ENCODE results near the gene GXYLT2. TPM values are rescaled to one million over a fixed set of nuclear protein-coding genes. Genes with fewer than 3 reads are reported as not detected.

Gene GXYLT2
- polyA plus RNA-seq, 1 experiment, result 42.5 TPM

DNA sequence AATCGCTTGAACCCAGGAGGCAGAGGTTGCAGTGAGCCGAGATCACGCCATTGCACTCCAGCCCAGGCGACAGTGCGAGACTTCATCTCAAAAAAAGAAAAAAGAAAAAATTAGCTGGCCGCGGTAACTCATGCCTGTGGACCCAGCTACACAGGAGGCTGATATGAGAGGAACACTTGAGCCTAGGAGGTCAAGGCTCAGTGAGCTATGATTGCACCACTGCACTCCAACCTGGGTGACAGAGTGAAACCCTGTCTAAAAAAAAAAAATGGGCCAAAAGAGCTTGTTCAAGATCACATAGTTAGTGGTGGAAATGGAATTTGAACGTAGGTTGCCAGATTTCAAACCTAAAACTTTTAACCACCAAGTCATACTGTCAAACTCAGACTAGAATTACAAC is 62.5 kb downstream of the GXYLT2 start:
- H3K27ac ChIP-seq (ENCODE audit: low read depth, low read length), result no peak overlapping the region
- TF ChIP-seq, protein P1, sequence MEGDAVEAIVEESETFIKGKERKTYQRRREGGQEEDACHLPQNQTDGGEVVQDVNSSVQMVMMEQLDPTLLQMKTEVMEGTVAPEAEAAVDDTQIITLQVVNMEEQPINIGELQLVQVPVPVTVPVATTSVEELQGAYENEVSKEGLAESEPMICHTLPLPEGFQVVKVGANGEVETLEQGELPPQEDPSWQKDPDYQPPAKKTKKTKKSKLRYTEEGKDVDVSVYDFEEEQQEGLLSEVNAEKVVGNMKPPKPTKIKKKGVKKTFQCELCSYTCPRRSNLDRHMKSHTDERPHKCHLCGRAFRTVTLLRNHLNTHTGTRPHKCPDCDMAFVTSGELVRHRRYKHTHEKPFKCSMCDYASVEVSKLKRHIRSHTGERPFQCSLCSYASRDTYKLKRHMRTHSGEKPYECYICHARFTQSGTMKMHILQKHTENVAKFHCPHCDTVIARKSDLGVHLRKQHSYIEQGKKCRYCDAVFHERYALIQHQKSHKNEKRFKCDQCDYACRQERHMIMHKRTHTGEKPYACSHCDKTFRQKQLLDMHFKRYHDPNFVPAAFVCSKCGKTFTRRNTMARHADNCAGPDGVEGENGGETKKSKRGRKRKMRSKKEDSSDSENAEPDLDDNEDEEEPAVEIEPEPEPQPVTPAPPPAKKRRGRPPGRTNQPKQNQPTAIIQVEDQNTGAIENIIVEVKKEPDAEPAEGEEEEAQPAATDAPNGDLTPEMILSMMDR (IDR thresholded peaks at IDR 0.05; ENCODE audit: low read depth, low read length), result no peak
- no peak overlapping the region for H3K4me3 ChIP-seq (ENCODE audit: low read depth, low read length)
- ChIA-PET POLR2A (no interaction called here), CTCF (no interaction called here)
- H3K27me3 ChIP-seq (ENCODE audit: control insufficient read depth, insufficient read depth, low read length), result no peaks in the 10 kb centered on the region
- H3K9me3 ChIP-seq (ENCODE audit: control insufficient read depth, insufficient read depth, low read length), result 0 out of 2 replicates have a peak, but pooled peaks cover 3% of the 10 kb centered on the region
- no peak for DNase-seq (ENCODE audit: low read depth, low spot score)

DNA sequence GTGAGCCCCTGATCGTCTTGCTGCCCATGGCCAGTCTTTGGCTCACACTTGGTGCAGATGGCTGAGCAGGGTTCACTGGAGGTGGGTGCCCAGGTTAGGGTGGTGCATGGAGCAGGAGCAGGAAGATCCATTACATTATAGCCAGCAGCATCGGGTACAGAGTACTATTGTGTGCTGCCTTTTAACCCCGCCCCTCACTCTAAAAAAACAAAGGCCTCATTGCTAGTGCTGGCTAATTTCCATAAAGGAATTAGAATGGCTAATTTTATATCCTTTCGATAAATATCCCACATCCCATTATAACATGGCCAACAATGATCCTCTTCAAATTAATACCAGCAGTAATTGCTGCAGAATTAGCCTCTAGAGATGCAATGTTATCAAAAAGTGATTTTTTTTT is 63.0 kb downstream of the GXYLT2 start:
- no peak overlapping the region for H3K4me3 ChIP-seq (ENCODE audit: low read depth, low read length)
- TF ChIP-seq, protein P1 (IDR thresholded peaks at IDR 0.05; ENCODE audit: low read depth, low read length), result no peak
- no peak for DNase-seq (ENCODE audit: low read depth, low spot score)
- no peak overlapping the region for H3K27ac ChIP-seq (ENCODE audit: low read depth, low read length)
- H3K9me3 ChIP-seq (ENCODE audit: control insufficient read depth, insufficient read depth, low read length), result 0 out of 2 replicates have a peak, but pooled peaks cover 3% of the 10 kb centered on the region
- CTCF ChIA-PET, result no interaction called here
- POLR2A ChIA-PET, result no interaction called here
- H3K27me3 ChIP-seq (ENCODE audit: control insufficient read depth, insufficient read depth, low read length), result no peaks in the 10 kb centered on the region

DNA sequence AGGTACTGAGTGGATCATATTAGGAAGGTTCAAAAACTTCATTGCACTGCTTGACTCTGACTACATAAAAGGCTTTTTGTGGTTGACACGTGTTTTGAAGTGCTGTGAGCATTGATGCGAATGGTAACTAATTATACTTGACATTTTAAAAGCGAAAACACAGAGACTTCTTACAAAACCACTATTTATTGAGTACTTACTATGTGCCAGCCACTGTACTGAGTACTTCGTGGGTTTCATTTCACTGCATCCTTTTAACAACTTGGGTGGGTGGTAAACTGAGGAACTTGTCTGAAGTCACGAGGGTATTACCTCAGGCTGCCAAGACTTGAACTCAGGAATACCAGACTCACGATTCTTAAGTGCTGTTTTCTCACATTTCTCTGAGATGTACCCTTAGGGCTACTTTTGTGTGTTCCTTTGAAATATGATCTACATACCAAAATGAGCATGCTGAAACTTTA is 63.4 kb downstream of the GXYLT2 start:
- Histone ChIP-seq H3K9me3 (ENCODE audit: control insufficient read depth, insufficient read depth, low read length) (0 out of 2 replicates have a peak, but pooled peaks cover 3% of the 10 kb centered on the region), H3K27ac (ENCODE audit: low read depth, low read length) (no peak overlapping the region), H3K27me3 (ENCODE audit: control insufficient read depth, insufficient read depth, low read length) (no peaks in the 10 kb centered on the region), H3K4me3 (ENCODE audit: low read depth, low read length) (no peak overlapping the region)
- ChIA-PET CTCF (no interaction called here), POLR2A (no interaction called here)
- TF ChIP-seq, protein P1 (IDR thresholded peaks at IDR 0.05; ENCODE audit: low read depth, low read length), result no peak
- no peak for DNase-seq (ENCODE audit: low read depth, low spot score)

DNA sequence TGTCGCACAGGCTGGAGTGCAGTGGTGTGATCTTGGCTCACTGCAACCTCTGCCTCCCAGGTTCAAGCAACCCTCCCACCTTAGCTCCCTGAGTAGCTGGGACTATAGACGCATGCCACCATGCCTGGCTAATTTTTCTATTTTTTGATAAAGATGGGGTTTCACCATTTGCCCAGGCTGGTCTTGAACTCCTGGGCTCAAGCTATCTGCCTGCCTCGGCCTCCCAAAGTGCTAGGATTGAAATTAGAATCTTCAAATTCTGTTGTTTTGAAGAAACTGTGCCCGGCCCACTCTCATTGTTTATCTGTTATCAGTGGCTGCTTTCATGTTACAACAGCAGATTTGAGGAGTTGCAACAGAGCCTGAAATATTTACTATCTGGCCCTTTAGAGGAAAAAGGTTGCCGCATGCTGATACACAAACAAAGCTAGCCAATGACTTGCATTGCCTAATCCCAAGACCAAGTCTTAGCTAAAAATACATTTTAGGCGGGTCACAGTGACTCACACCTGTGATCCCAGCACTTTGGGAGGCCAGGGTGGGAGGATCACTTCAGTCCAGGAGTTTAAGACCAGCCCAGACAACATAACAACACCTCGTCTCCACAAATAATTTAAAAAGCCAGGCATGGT is 65.6 kb downstream of the GXYLT2 start:
- TF ChIP-seq, protein P1 (IDR thresholded peaks at IDR 0.05; ENCODE audit: low read depth, low read length), result no peak
- Histone ChIP-seq H3K27ac (ENCODE audit: low read depth, low read length) (no peak overlapping the region), H3K27me3 (ENCODE audit: control insufficient read depth, insufficient read depth, low read length) (no peaks in the 10 kb centered on the region), H3K9me3 (ENCODE audit: control insufficient read depth, insufficient read depth, low read length) (0 out of 2 replicates have a peak, but pooled peaks cover 3% of the 10 kb centered on the region), H3K4me3 (ENCODE audit: low read depth, low read length) (no peak overlapping the region)
- CTCF ChIA-PET, result interaction anchor here (0.5 kb wide), 1 partner anchor 129 kb away, joined by 3 read pairs; no protein-coding TSS in a partner anchor
- no peak for DNase-seq (ENCODE audit: low read depth, low spot score)
- POLR2A ChIA-PET, result no interaction called here

DNA sequence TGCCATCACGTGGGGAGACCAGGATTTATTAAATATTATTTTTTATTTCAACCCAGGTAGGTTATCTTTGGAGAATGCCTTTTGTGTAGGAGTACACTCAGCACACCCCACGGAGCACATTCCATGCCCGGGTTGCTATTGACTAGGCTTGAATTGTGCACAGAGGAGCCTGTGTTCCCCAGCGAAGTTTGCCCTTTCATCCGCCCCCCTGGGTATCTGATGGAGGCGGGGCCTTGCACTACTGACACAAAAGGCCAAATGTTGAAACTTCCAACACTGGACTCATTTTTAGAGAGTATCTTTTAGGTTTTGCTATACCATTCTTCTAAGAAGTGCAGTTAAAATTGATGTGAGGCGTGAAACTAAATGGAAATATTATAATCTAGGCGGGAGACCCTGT is 69.5 kb downstream of the GXYLT2 start:
- CTCF ChIA-PET, result interaction anchor here (0.6 to 1.3 kb wide), 2 partner anchors 10 to 912 kb away, joined by 3 to 4 read pairs; no protein-coding TSS in a partner anchor
- Histone ChIP-seq H3K9me3 (ENCODE audit: control insufficient read depth, insufficient read depth, low read length) (0 out of 2 replicates have a peak, but pooled peaks cover 3% of the 10 kb centered on the region), H3K27ac (ENCODE audit: low read depth, low read length) (no peak overlapping the region), H3K27me3 (ENCODE audit: control insufficient read depth, insufficient read depth, low read length) (no peaks in the 10 kb centered on the region), H3K4me3 (ENCODE audit: low read depth, low read length) (no peak overlapping the region)
- no peak for DNase-seq (ENCODE audit: low read depth, low spot score)
- TF ChIP-seq, protein P1 (IDR thresholded peaks at IDR 0.05; ENCODE audit: low read depth, low read length), result no peak
- POLR2A ChIA-PET, result interaction anchor here (0.7 kb wide), 1 partner anchor 77 kb away, joined by 3 read pairs; no protein-coding TSS in a partner anchor

All from AG04450 (cell line).